Fibroblast of skin of right biceps (primary cell): ENCODE results near the gene KLHL36.

Experiments
- DNase-seq: peaks from one replicate; pipeline ENCODE4 v3.0.0-alpha.2; 2013

KLHL36 gene

GRCh38 chr16:84648595-84649510 lies 542 bp downstream of the KLHL36 start:
- no peak for DNase-seq

DNA sequence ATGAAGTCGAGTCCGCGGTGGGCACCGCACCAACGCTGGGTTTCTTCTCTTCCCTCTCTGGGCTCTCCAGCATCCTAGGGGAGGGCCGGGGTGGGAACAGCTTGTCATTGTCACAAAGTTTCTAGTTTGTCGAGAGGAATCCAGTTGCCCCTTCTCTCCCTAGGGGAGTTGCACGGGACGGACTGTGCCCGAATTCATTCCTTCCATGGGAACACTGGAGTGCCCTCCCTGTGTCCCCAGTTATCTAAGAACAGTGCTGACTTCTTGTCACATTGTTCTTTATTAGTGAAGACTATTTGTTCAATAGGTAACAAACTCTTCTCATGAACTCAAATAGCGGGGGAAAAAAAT lies 1.2 kb downstream of the KLHL36 start:
- no peak for DNase-seq

DNA sequence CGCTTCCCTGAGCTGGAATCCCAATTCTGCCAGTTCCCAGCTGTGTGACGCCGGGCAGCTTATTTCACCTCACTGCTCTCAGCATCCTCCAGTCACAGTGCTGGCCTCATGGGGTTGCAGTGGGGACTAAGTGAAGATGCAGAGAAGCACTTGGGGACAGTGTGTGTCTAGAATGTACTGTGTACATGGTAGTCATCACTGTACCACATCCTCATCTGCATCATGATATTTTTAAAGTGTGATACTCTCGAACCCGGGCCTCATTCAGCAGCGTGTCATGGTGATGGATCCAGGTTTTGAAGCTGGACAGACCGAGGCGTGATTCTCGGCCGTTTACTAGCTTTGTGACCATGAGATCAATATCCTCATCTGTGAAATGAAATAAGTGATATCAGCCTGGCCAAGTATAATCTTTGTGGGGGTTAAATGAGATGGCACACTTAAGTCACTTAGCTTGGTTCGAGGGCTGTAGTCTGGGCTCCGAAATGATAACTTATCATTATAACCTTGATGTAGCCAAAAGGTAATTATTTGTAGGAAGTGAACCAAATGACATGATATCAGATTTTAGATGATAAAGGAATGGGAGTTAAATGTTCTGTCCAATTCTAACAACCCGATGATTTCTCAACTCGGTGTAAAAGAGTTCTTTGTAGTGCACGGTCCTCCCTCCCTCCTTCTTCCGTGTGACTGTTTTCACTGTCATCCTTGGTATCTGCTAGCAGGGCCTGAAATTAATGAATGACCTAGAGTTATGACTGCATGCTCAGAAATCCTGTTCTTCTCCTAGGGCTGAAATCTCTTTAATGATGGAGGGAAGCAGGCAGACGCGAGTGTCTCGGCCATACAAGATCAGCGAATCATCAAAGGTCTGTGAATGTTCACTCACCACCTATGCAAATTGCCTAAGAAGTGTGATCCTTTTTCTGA lies 2.0 kb downstream of the KLHL36 start:
- peak; percentile 88 for DNase-seq

DNA sequence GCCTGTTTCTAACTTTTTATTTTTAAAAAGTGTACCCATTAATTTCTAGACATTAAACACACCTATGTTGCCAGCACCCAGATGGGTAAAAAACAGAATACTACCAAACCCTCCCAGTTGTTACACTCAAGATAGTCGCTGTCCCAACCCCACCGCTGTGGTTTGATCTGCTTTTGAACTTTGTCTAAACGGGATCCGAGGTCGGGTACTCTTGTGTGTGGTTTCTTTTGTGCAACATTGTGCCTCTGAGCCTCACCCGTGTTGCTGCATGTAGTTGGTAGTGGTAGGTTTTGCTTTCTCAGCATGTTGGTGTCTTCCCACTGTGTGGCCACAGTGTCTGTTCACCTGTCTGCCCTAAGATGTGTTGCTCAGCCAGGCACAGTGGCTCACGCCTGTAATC lies 4.3 kb downstream of the KLHL36 start:
- DNase-seq, result no peak

- DNase-seq, result no peak
Observed at GRCh38 chr16:84654238-84654637, 5.9 kb downstream of the KLHL36 start.

DNA sequence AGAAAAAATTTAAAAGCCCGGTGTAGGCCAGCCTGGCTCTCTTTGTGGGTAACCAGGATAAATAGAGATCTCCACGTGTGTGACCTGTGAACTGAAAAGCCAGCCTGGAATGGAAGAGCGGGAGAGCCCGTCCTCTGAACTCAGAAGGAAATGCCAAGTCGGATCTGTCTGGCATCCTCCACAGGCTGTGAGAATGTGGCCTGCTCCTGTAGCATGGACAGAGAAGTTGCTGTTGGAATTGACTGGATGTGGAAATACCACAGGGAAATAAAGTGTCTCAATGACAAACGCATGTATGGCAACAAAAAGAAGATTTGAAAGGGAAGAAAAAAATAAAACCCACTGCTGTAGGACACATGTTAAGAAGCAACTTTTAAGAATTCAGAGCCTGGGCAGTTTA lies 6.7 kb downstream of the KLHL36 start:
- DNase-seq, result no peak

GRCh38 chr16:84656649-84657048 lies 8.3 kb downstream of the KLHL36 start:
- DNase-seq, result no peak

DNA sequence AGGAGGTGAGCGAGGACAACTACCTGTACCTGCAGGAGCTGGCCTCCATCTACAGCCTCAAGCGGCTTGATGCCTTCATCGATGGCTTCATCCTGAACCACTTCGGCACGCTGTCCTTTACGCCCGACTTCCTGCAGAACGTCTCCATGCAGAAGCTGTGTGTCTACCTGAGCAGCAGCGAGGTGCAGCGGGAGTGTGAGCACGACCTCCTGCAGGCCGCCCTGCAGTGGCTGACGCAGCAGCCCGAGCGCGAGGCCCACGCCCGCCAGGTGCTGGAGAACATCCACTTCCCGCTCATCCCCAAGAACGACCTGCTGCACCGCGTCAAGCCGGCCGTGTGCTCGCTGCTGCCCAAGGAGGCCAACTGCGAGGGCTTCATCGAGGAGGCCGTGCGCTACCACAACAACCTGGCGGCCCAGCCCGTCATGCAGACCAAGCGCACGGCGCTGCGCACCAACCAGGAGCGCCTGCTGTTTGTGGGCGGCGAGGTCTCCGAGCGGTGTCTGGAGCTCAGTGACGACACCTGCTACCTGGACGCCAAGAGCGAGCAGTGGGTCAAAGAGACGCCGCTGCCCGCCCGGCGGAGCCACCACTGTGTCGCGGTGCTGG lies 9.0 kb downstream of the KLHL36 start:
- no peak for DNase-seq

DNA sequence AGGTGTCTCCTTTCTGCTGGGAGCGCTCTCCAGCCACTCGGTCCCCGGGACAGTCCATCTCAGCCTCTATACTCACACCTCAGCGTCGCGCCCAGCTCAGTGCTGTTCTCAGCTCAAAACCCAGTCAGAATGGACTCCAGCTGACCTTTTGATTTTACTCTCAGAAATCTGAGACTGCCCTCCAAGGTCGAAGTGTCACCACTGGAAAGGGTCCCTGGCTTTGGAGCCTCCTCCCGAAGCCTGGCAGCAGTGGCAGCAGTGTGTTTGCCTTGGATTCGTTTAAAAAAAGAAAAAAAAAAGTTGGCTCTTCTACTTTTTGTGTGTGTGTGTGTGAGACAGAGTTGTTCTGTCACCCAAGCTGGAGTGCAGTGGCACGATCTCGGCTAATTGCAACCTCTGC lies 10.4 kb downstream of the KLHL36 start:
- no peak for DNase-seq

DNA sequence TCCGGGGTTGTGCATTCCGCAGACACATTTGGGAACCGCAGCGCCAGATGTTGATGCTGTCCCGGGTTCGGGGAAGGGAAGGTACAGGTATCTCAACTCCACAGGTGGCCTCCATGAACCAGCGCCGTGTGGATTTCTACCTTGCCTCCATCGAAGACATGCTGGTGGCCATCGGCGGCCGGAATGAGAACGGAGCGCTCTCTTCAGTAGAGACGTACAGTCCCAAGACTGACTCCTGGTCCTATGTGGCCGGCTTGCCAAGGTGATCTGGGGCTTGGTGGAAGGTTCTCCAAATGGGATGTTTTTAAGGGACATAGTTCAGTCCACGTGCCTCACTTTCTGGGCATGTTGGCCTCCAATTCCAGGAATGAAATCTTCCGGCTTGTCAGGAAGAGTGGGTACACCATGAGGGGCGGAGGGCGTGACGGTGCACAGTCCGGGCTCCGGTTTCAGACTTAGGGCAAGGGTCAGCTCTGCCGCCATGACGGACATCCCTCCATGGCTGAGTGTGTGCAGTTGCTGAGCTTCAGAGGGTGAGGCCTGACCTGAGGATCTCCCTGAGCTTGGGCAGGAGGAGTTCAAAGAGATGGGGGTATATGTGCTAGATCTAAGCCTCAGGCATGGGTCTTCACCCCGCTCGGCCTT lies 11.5 kb downstream of the KLHL36 start:
- DNase-seq, result no peak

GRCh38 chr16:84660973-84661372 lies 12.7 kb downstream of the KLHL36 start:
- DNase-seq, result no peak

DNA sequence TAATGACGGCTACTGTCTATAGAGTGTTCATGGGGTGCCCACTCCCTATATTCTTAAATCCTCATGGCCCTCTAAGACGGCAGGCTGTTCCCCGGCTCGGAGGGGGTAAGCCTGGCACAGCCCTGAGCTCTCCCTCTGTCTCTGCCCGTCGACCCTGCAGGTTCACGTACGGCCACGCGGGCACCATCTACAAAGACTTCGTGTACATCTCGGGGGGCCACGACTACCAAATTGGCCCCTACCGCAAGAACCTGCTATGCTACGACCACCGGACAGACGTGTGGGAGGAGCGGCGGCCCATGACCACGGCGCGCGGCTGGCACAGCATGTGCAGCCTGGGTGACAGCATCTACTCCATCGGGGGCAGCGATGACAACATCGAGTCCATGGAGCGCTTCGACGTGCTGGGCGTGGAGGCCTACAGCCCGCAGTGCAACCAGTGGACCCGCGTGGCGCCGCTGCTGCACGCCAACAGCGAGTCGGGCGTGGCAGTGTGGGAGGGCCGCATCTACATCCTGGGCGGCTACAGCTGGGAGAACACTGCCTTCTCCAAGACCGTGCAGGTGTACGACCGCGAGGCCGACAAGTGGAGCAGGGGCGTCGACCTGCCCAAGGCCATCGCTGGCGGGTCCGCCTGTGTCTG lies 13.2 kb downstream of the KLHL36 start:
- no peak for DNase-seq

DNA sequence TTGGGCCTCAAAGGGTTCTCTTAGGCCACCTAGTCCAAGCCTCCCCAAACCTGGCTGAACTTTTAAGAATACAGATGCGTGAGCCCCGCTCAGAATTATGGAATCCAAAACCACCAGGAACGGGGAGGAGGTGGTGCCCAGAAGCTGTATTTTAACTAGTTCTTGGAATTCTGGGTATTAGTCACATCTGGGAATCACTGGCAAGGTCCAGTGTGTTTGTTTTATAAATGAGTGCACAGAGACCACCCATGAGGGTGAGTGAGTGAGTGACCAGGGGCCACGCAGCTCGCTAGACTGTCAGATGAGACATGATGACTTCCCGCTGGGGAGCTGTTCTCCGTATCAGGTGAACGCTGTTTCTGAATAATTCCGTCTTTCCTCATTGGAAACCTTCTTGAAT lies 14.2 kb downstream of the KLHL36 start:
- DNase-seq, result no peak

DNA sequence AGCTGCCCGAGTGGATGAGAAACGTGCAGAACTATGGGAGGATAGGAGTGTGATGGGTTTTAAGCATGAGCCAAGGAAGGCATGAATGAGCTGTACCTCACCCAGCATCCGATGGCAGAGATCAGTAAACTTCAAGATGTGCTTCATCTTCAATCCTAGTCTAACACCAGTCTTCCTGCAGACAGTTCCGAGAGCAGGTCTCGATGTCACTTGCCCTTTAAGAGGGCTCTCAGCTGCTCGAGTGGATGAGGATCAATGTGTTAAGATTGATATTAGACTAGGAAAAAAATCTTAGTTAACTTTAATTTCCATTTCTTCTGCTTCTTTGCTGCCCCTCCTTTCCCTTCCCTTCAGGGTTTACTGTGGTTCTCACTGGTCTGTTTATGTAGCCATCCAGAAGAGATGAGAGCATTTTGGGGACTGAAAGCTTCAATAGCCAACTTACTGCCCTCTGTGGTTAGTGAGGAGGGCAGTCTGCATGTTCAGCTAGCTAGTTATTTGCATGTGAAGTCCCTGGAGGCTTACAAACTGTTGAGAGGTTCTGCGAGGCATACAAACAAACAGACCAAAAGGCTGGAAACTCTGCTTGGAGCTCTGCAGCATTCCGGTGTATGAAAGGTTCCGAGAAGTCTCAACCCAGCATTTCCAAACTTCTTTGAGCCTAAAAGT lies 15.3 kb downstream of the KLHL36 start:
- DNase-seq, result no peak

DNA sequence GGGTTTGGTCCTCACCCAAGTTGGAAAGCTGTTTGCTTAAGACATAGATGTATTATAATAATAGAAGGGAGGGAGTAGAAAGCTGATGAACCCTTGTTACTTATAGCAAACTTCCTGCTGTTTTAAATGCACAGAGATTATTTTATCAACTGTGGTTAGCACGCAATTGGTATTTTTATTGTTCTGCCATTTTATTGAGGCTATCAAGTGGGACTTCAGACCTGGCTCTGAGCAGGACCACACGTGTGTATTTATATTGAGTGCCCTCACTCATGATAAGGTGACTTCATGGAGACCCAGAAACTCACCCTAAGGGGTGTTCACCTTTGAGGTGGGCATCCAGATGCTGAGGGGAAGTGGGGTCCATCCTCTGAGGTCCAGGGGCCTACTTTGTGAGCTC lies 17.0 kb downstream of the KLHL36 start:
- DNase-seq, result no peak

DNA sequence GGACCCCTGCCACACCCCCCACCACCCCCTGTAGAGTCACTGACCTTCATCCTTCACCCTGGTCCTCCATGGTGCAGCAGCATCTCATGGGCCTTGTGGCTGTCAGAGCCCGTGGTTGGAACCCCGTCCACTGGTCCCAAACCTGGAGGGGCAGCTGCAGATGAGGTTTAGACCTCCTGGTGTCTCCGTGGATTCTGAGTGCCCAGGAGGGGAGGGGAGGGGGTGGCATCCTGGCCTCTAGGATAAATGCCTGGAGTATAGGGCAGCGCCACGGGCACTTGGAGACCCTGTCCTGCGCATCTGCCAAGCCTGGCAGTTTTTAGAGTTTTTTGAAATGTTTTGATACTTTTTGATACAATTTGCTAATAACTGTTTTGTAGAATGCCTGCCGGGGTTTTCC lies 17.5 kb downstream of the KLHL36 start:
- no peak for DNase-seq

- no peak for DNase-seq
Observed at GRCh38 chr16:84667600-84668309, 19.4 kb downstream of the KLHL36 start.

DNA sequence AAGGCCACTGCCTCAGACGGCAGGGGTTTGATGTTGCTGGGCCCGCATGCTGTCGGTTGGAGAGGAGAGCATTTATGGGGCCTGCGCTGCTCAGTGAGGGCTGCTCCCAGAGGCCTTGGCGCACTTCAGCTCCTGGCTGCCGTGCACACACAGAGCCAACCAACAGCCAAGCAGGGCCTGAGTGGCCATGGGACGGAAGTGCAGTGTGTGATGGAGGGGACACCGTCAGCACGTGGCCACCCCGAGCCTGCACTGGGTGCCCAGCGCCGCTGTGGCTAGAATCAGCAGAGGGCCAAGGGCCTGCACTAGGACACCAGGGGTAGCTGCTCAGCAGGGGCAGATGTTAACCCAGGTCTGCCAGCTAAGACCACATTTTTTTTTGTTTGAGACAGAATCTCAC lies 21.8 kb downstream of the KLHL36 start:
- no peak for DNase-seq

DNA sequence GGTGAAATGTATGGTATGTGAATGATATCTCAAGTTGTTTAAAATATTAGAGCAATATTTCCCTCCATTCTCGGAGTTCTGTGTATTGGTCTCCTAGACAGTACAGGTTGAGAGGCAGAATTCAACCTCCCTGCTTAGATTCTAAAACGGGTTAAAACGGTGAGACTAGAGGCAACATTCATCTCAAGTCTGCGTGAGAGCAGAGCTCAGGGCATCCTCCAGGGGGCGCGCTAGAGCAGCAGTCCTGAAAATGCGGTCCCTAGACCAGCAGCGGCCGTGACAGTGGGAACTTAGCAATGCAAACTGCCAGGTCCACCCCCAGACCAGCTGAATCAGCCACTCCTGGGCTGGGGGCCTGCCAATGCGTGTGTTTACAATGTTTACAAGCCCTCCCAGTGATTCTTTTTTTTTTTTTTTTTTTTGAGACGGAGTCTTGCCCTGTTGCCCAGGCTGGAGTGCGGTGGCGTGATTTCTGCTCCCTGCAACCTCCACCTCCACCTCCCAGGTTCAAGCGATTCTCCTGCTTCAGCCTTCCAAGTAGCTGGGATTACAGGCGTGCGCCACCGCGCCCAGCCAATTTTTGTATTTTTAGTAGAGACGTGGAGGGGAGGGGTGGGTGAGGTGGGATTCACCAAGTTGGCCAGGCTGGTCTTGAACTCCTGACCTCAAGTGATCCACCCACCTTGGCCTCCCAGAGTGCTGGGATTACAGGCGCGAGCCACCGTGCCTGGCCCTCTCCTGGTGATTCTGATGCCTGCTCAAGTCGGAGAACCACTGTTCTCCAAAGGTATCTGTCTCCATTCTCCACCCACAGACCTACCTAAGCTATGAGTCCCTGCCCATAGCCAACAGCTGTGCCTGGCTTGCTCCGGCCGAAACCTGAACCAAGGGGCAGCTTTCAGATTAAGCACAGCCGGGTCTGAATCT lies 24.2 kb downstream of the KLHL36 start:
- DNase-seq, result peak; percentile 62

DNA sequence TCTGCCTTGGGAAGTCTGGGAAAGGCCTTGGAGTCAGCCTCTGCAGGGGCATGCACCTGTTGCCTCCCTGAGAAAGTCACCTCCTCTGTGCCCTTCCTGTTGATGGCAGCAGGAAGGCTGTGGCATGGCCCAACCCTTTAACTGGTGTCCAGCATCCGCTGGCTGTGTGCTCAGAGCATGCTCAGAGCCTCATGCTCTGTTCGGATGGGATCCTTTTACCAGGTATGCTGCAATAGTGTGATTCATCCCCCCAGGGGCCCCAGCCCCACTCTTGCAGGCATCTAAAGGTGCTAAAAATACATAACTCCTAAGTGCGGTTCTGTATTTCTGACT lies 24.9 kb downstream of the KLHL36 start:
- DNase-seq, result peak; percentile 53
